DND-41 (cell line): Measurements from ENCODE around the gene PLXNC1.

Experiments used
- ATAC-seq: fragments of 200-7000 bp; cut with Tn5 transposase; 3 replicates; pipeline ENCODE4 v1.9.1; 2021; ENCODE audit warnings: low read depth; ENCODE audit not compliant: insufficient read depth
- DNase-seq: peaks from one replicate; pipeline ENCODE4 v3.0.0-alpha.2; 2020
- H2AFZ ChIP-seq: 2 replicates; pipeline ENCODE4 v1.6.0; 2012; ENCODE audit warnings: low read depth, low read length
- H3K27ac ChIP-seq: 2 replicates; pipeline ENCODE4 v1.5.1; 2012; ENCODE audit warnings: low read length, inconsistent platforms
- H3K27me3 ChIP-seq: fragments of 200-600 bp; sonication (generic); 2 replicates; pipeline ENCODE4 v1.6.0; 2012; ENCODE audit warnings: low read length, mild to moderate bottlenecking, inconsistent platforms; ENCODE audit not compliant: insufficient read depth, poor library complexity
- H3K36me3 ChIP-seq: 2 replicates; pipeline ENCODE4 v1.5.1; 2012; ENCODE audit warnings: low read length, inconsistent platforms; ENCODE audit not compliant: insufficient read depth
- H3K4me1 ChIP-seq: 2 replicates; pipeline ENCODE4 v1.5.1; 2012; ENCODE audit warnings: mild to moderate bottlenecking, low read length; ENCODE audit not compliant: insufficient read depth
- H3K4me2 ChIP-seq: 2 replicates; pipeline ENCODE4 v1.6.0; 2012; ENCODE audit warnings: mild to moderate bottlenecking, moderate library complexity, low read length, inconsistent platforms; ENCODE audit not compliant: insufficient read depth
- H3K4me3 ChIP-seq, 2 experiments: fragments of 200-600 bp in 1 of 2; shearing (Covaris generic) in 1 of 2; 2 replicates each; pipeline ENCODE4 v1.5.1; 2012 to 2016; ENCODE audit warnings: inconsistent platforms in 2 of 2, low read length in 2 of 2, mild to moderate bottlenecking in 2 of 2, low read depth in 1 of 2, moderate library complexity in 1 of 2
- H3K79me2 ChIP-seq: 2 replicates; pipeline ENCODE4 v1.6.0; 2012; ENCODE audit warnings: low read length, inconsistent platforms; ENCODE audit not compliant: insufficient read depth
- H3K9ac ChIP-seq: 2 replicates; pipeline ENCODE4 v1.6.0; 2012; ENCODE audit warnings: low read depth, mild to moderate bottlenecking, inconsistent platforms, low read length, moderate library complexity
- H3K9me3 ChIP-seq: 2 replicates; pipeline ENCODE4 v1.5.1; 2012; ENCODE audit warnings: low read length, moderate library complexity, mild to moderate bottlenecking, inconsistent platforms; ENCODE audit not compliant: insufficient read depth, severe bottlenecking
- H4K20me1 ChIP-seq: 2 replicates; pipeline ENCODE4 v1.6.0; 2012; ENCODE audit warnings: low read length; ENCODE audit not compliant: insufficient read depth
- EZH2 ChIP-seq: IDR thresholded peaks from 3 replicates; pipeline ENCODE4 v1.6.1; 2012; ENCODE audit warnings: borderline replicate concordance, low read depth, mild to moderate bottlenecking, moderate library complexity, low read length, inconsistent platforms; ENCODE audit not compliant: severe bottlenecking
- TF ChIP-seq, protein P1 (sequence below): IDR thresholded peaks from 2 replicates; pipeline ENCODE4 v1.5.1; 2012; ENCODE audit warnings: borderline replicate concordance, low read length, moderate library complexity, mild to moderate bottlenecking; ENCODE audit not compliant: poor library complexity, severe bottlenecking; ENCODE audit errors: extremely low read depth

Gene PLXNC1

DNA sequence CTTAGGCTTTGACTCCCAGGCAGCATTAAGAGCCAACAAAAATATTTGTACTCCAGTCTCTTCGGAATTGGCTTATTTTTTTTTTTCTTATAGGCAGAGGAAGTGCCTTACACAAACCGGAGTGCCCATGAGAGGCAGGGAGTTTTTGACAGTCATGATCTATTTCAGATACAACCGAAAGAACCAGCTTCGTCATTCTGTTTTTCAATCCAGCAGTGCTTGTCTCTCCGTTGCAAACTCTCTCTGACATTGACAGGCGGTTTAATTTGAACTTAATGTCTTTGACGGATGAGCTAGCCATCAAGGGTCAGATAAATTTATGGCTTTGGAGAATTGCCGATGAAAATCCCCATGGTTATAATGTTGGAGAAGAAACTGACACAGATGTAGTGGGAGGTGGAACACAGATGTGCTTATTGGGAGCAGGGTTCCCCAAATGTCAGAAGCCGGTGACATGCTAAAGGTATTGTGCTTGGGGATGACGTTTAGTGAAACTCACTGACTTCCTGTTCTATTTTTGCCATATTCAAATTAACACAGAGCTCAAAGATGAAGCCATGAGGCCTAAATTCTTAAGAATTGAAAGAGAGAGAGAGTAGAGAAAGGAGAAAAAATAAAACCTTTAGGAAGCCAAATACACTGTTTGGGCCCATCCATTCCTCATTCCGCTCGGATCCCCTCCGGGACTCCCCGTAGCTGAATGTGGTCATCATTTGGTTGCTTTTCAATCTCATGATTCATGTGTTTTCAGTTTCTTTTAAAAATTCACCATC lies 59.7 kb downstream of the PLXNC1 start:
- no peaks in the 10 kb centered on the region; the same call in 1 of the 2 replicates for H3K4me1 ChIP-seq
- ATAC-seq: no peak
- no peak overlapping the region for H3K9ac ChIP-seq
- H3K36me3 ChIP-seq: no peaks in the 10 kb centered on the region
- no peak for DNase-seq
- H3K9me3 ChIP-seq: no peaks in the 10 kb centered on the region
- no peak for TF ChIP-seq EZH2
- TF ChIP-seq, protein P1, sequence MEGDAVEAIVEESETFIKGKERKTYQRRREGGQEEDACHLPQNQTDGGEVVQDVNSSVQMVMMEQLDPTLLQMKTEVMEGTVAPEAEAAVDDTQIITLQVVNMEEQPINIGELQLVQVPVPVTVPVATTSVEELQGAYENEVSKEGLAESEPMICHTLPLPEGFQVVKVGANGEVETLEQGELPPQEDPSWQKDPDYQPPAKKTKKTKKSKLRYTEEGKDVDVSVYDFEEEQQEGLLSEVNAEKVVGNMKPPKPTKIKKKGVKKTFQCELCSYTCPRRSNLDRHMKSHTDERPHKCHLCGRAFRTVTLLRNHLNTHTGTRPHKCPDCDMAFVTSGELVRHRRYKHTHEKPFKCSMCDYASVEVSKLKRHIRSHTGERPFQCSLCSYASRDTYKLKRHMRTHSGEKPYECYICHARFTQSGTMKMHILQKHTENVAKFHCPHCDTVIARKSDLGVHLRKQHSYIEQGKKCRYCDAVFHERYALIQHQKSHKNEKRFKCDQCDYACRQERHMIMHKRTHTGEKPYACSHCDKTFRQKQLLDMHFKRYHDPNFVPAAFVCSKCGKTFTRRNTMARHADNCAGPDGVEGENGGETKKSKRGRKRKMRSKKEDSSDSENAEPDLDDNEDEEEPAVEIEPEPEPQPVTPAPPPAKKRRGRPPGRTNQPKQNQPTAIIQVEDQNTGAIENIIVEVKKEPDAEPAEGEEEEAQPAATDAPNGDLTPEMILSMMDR: no peak
- H3K4me2 ChIP-seq: no peak overlapping the region
- H4K20me1 ChIP-seq: no peaks in the 10 kb centered on the region
- no peak overlapping the region for H3K4me3 ChIP-seq
- no peak overlapping the region for H3K27ac ChIP-seq
- no peaks in the 10 kb centered on the region for H3K27me3 ChIP-seq
- no peaks in the 10 kb centered on the region for H3K79me2 ChIP-seq
- no peak overlapping the region for H2AFZ ChIP-seq

DNA sequence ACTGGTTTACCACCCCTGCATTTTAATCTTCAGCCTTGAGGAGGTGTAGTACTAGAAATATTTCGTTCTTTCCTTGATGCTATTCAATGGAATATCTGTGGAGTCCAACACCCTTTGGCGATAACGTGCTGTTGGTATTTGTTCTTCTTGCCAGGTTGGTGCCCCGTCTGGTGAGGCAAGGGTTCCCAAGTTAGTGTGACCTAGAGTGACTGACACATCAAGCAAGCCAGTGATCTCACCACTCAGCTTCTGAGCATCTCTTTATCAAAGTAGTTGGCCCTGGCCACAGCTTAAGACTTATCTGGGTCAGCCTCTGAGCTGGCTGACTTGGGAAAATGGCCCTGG lies 60.2 kb downstream of the PLXNC1 start:
- Histone ChIP-seq H4K20me1 (no peaks in the 10 kb centered on the region), H3K4me2 (no peak overlapping the region), H3K9me3 (no peaks in the 10 kb centered on the region), H3K27me3 (no peaks in the 10 kb centered on the region), H3K27ac (no peak overlapping the region), H3K79me2 (no peaks in the 10 kb centered on the region), H3K4me3 (no peak overlapping the region), H3K4me1 (no peaks in the 10 kb centered on the region), H3K9ac (no peak overlapping the region), H2AFZ (no peak overlapping the region), H3K36me3 (no peaks in the 10 kb centered on the region)
- DNase-seq (no peak), ATAC-seq (no peak)
- TF ChIP-seq, protein P1: no peak
- TF ChIP-seq EZH2: no peak

DNA sequence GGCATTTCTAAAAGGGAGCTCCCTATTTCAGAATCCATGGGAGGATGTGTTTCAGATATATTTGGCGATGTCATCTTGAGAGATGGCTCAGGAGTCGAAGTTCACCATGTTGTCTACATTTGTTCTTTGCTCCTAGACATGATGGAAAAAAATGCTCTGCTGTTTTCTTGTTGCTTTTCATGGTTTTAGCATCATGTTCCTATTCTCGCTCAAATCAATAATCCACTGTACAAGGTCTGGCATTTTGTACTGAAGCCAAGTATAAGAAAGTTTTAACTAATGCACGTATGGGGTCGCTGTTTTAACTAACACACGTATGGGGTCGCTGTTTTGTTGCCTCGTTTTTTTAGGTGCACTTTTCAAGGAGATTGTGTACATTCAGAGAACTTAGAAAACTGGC lies 60.9 kb downstream of the PLXNC1 start:
- ATAC-seq: no peak

More for the DNA sequence above, 60.9 kb downstream of the PLXNC1 start:
- H3K9ac ChIP-seq: no peak overlapping the region
- no peak overlapping the region for H3K4me3 ChIP-seq
- H3K9me3 ChIP-seq: no peaks in the 10 kb centered on the region
- H3K4me1 ChIP-seq: no peaks in the 10 kb centered on the region
- H2AFZ ChIP-seq: no peak overlapping the region
- no peaks in the 10 kb centered on the region for H3K79me2 ChIP-seq
- no peak for DNase-seq
- no peak overlapping the region for H3K27ac ChIP-seq
- H4K20me1 ChIP-seq: no peaks in the 10 kb centered on the region
- H3K27me3 ChIP-seq: no peaks in the 10 kb centered on the region
- TF ChIP-seq EZH2: no peak
- TF ChIP-seq, protein P1: no peak
- H3K4me2 ChIP-seq: no peak overlapping the region
- H3K36me3 ChIP-seq: no peaks in the 10 kb centered on the region
